ENCODE measurements around the gene KCNK4. TPM values are rescaled to one million over a fixed set of nuclear protein-coding genes. Genes with fewer than 3 reads are reported as not detected.

Gene KCNK4
- total RNA-seq, 1 donor from 2014 or later, result not detected

DNA sequence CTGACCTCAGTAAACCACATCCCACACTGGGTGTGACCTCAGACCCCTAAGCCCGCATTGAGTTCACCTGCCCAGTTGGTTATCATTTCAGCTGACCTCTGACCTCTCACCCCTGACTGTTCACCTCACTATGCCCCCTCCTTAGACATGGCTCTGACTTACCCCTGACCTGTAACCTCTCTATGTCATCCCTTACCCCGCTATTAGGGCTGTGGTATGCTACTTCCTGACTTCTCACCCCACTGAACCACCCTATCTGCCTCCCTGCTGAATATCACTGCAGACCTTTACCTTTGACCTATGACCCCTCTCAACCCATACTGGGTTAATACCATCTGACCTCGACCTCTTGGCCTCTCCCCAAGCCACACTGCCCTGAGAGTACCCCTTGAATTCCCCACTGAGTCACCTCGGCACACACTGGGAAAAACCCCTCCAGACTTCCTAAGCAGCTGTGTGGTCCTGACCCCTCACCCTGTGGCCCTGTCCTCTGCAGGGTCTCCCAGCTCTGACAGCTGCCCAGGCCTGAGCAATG, 31.5 kb upstream of the KCNK4 start:
- peak overlapping the region; percentile 51 for H3K4me3 Mint-ChIP-seq
- H3K4me1 ChIP-seq, result no peaks in the 10 kb centered on the region
- no peak overlapping the region for H3K4me3 ChIP-seq
- no peaks in the 10 kb centered on the region for H3K9me3 Mint-ChIP-seq
- no peak for DNase-seq (ENCODE audit: low spot score)
- no peaks in the 10 kb centered on the region for H3K9me3 ChIP-seq (ENCODE audit: low read depth)
- H3K27ac Mint-ChIP-seq, result no peak overlapping the region
- H3K36me3 ChIP-seq, result no peaks in the 10 kb centered on the region
- H2AFZ ChIP-seq (replicated peaks), result no peak overlapping the region
- TF ChIP-seq EZH2phosphoT487 (IDR thresholded peaks at IDR 0.05), result no peak
- TF ChIP-seq CTCF (IDR thresholded peaks at IDR 0.05), result no peak
- H3K36me3 Mint-ChIP-seq, result peaks cover 19% of the 10 kb centered on the region
- H3K27ac ChIP-seq, result no peak overlapping the region
- H3K27me3 ChIP-seq, result no peaks in the 10 kb centered on the region
- peaks cover 10% of the 10 kb centered on the region for H3K27me3 Mint-ChIP-seq (ENCODE audit: insufficient read depth, low read depth)
- no peaks in the 10 kb centered on the region for H4K20me1 ChIP-seq (ENCODE audit: low read depth)
- no peak overlapping the region for H3K9ac ChIP-seq
- H3K79me2 ChIP-seq (ENCODE audit: low read depth), result no peaks in the 10 kb centered on the region
- H3F3A ChIP-seq (ENCODE audit: low read depth), result no peaks in the 10 kb centered on the region
- no peak overlapping the region for H3K4me2 ChIP-seq
- peaks cover 3% of the 10 kb centered on the region for H3K4me1 Mint-ChIP-seq

- H3K4me3 ChIP-seq, result no peak overlapping the region
- TF ChIP-seq CTCF (IDR thresholded peaks at IDR 0.05) (no peak), EZH2phosphoT487 (IDR thresholded peaks at IDR 0.05) (no peak), EZH2 (IDR thresholded peaks at IDR 0.05) (no peak)
- no peaks in the 10 kb centered on the region for H3K9me3 Mint-ChIP-seq
- H2AFZ ChIP-seq (replicated peaks), result no peak overlapping the region
- H3K79me2 ChIP-seq (ENCODE audit: low read depth), result no peaks in the 10 kb centered on the region
- H3K27ac Mint-ChIP-seq, result no peak overlapping the region
- peaks cover 19% of the 10 kb centered on the region for H3K36me3 Mint-ChIP-seq
- DNase-seq (ENCODE audit: low spot score), result no peak
- H3K4me3 Mint-ChIP-seq, result no peak overlapping the region
- peaks cover 3% of the 10 kb centered on the region for H3K4me1 Mint-ChIP-seq
- no peaks in the 10 kb centered on the region for H3K9me3 ChIP-seq (ENCODE audit: low read depth)
- H3K36me3 ChIP-seq, result no peaks in the 10 kb centered on the region
- H3K4me1 ChIP-seq, result no peaks in the 10 kb centered on the region
- no peaks in the 10 kb centered on the region for H4K20me1 ChIP-seq (ENCODE audit: low read depth)
- no peak overlapping the region for H3K4me2 ChIP-seq
- H3K27ac ChIP-seq, result no peak overlapping the region
- H3K27me3 ChIP-seq, result no peaks in the 10 kb centered on the region
- no peak overlapping the region for H3K9ac ChIP-seq
- H3K27me3 Mint-ChIP-seq (ENCODE audit: insufficient read depth, low read depth), result peaks cover 10% of the 10 kb centered on the region
- H3F3A ChIP-seq (ENCODE audit: low read depth), result no peaks in the 10 kb centered on the region
Observed at GRCh38 chr11:64260147-64260708, 30.9 kb upstream of the KCNK4 start.

DNA sequence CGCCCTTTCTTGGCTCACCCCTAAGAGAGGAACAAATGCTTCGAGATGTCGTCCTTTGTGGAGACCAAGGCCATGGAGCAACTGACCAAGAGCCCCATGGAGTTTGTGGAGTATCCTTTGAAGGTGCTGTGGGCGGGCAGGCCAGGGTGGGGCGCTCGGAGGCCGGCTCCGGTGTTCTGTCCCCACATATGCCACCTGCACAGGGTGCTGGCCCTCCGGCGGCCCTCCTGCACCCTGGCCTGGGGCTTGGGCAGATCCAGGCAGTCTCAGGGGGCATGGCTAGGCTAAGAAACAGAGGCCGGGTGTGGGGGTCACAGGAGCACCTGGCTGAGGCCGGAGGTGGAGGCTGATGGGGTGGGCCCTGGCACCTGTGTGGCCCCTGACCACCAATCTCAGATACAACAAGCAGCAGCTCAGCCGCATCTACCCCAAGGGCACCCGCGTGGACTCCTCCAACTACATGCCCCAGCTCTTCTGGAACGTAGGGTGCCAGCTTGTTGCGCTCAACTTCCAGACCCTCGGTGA, 29.5 kb upstream of the KCNK4 start:
- no peaks in the 10 kb centered on the region for H3K9me3 Mint-ChIP-seq
- Histone ChIP-seq H3K4me1 (no peaks in the 10 kb centered on the region), H3K27me3 (no peaks in the 10 kb centered on the region), H3K27ac (no peak overlapping the region), H3K4me3 (no peak overlapping the region), H4K20me1 (ENCODE audit: low read depth) (no peaks in the 10 kb centered on the region), H3K36me3 (no peaks in the 10 kb centered on the region), H3K9ac (no peak overlapping the region), H3F3A (ENCODE audit: low read depth) (no peaks in the 10 kb centered on the region), H2AFZ (replicated peaks) (no peak overlapping the region), H3K79me2 (ENCODE audit: low read depth) (no peaks in the 10 kb centered on the region), H3K4me2 (no peak overlapping the region), H3K9me3 (ENCODE audit: low read depth) (no peaks in the 10 kb centered on the region)
- H3K27me3 Mint-ChIP-seq (ENCODE audit: insufficient read depth, low read depth), result peaks cover 12% of the 10 kb centered on the region
- H3K4me3 Mint-ChIP-seq, result no peak overlapping the region
- no peak overlapping the region for H3K27ac Mint-ChIP-seq
- no peak for DNase-seq (ENCODE audit: low spot score)
- no peak for TF ChIP-seq EZH2 (IDR thresholded peaks at IDR 0.05)
- no peak for TF ChIP-seq EZH2phosphoT487 (IDR thresholded peaks at IDR 0.05)
- TF ChIP-seq CTCF (IDR thresholded peaks at IDR 0.05), result no peak
- peaks cover 3% of the 10 kb centered on the region for H3K4me1 Mint-ChIP-seq
- peaks cover 21% of the 10 kb centered on the region for H3K36me3 Mint-ChIP-seq

Measured in neural progenitor cell (in vitro differentiated cells).